Activated CD4-positive, alpha-beta T cell treated with anti-CD3 and anti-CD28 coated beads, Interleukin-2, amount 50 U/mL, for 16 hours (primary cell): ENCODE measurements around the gene TCF4.

Source experiments
- DNase-seq: peaks from one replicate; pipeline ENCODE4 v3.0.0-alpha.2; 2020

TCF4 gene

DNA sequence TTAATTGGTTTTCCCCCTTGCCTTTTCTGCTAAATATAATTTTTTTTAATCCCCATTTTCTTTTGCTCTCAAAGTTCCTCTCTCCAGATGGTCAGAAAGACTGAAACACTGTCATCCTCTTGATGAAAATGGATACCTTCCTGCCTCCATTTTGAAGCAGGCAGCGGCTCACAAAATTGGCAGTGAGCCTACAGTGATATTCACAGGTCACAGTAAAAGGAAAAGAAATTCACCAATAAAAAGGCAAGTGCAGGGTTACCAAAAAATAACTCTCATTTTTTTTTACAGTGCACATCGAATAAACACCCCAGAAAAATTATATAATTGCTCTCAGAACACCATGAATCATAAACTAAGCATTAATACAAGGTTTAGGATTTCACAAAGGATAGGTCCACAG is 307.5 kb downstream of the TCF4 start:
- DNase-seq = no peak

DNA sequence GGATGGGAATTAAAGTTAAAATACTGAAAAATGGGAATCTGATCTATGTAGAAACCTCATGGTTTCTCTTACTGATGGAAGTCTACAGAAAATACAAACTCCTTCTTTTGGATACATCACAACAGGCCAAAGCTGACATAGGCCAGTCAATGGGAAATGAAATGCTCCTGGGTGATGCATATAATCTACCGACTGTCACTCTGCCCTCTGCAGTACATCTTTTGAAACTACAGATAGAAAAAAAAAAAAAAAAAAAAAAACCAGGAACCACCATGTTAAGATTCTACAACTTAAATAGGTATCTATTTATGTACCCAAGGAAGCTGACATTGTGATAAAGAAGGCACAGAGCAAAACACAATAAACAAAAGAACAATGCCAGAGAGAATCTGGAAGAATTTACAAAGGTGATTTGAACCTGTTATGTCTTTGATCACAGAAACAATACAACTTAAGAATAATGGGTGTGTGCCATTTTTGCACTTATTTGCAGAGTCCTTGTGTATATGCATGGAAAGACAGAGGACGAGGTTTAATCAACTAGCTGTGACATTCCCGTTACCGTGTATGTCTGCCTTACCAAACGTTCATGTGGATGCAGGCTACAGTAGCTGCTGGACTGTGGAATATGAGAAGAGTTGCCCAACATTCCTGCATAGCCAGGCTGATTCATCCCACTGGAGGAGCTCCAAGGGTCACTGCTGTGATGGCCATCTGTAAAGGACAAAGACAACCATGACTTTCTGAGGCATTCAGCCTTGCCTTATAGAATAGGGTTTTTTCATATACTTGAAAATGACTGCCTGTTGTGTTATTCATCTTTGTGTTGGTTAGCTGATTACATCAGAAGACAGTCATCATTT is 312.7 kb downstream of the TCF4 start:
- DNase-seq = no peak

DNA sequence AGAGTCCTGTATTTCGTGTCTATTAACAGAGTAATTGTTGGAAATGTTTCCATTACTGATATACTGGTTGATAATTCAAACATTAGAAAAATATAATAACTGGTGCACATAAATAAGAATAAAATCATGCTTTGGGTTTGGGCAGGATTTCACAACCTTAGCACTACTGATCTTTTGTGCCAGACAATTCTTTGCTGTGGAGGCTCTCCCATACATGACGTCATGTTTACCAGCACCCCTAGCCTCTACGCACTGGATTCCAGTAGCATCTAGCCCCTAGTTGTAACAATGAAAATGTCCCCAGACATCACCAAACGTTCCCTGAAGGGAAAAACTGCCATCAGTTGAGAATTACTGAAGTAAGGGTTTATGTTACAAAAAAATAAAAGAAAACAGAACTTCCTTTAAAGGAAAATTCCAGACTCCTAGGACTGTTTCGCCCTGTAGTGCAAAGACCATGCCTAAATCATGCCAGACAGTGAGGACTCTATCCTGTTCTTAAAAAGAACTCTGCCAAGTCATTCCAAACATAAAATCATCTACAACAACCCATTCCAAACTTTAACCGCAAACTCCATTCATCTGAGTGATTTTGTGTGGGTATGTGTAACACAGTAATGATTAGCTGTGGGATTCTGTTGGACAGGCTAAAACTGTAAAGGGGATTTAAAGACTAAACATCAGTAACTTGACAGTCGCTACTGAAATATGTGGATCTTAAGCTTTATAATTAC is 315.3 kb downstream of the TCF4 start:
- DNase-seq = no peak

DNA sequence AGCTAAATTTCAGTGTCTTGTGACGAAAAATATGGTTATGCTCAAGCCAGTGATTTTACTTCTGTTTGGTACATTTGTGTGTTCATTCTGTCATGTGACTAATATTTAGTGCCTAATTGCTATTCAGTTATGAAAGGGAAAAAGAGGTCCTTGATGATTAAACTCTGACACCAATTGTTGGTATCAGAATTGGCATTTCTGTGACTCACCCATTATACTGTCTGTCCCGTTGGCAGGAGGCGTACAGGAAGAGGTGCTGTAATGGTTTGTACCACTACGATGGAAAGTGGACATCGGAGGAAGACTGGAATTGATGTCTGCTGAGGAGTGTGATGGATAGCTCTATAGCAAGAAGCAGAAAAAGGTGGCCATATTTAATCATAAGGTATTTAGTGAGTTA is 318.4 kb downstream of the TCF4 start:
- no peak for DNase-seq

DNA sequence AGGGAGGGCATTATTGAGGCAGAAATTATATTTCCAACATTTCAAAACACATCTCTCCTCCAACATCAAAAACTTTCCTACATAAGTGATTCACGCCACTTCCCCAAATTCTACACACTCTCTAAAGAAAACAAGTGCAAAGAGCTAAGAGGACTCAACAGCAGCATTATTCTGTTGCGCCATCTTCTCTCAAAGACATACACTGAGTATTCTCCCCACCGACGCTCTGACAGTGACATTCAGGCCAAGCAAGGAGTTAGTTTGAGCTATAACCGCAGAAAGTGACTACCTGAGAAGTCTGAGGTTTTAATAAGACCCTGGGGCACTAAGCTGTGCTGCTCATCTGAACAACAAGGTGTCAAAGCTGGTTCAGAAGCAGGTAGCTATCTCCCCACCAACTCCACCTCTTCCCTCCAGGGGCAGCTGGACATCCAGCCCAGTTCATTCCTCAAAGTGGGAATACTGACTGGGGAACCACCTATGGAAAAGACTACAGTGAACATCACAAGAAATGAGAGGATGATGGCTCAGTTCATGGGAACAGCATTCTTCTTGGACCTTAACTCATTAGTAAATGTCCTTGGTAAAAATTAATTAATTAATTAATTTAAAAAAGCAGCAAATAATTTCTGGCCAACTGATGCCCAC is 319.2 kb downstream of the TCF4 start:
- DNase-seq = no peak

DNA sequence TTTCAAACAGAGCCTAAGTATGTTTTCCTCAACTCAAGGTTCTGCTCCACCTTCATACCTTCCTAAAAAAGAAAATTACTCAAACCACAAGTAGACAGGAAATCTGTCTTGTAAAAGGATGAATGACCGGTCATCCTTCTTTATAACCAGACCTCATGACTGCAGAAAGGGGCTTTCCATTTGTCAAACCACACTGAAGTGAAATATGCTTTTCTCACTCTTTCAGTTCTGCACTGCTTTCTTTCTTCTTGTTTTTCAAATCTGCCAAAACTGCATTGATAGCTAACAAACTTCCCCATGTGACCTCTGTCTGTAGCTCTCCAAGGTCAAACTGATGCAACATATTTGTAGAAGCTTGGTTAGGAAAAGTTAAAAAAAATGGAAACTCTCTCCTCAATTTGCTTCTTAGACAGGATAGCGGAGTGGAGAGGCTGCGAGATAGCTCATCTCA is 319.8 kb downstream of the TCF4 start:
- peak; percentile 45 for DNase-seq

DNA sequence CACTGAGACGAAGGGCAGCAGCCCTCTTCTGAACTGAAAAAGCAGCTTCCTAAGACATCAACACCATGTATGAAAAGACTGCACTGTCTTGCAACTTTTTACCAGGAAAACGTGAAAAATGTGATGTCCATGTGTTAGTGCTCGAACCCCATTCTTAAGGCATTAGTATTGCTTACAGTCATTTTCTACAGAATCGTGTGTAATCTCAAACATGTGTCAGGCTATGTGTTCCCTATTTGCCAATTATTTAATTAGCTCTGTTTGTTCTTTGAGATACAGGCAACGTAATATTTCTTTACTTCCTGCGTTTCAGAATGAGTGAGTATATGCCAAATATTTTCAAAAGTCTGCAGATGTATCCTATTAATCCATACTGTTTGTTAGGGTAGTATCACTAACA is 321.0 kb downstream of the TCF4 start:
- DNase-seq = no peak

DNA sequence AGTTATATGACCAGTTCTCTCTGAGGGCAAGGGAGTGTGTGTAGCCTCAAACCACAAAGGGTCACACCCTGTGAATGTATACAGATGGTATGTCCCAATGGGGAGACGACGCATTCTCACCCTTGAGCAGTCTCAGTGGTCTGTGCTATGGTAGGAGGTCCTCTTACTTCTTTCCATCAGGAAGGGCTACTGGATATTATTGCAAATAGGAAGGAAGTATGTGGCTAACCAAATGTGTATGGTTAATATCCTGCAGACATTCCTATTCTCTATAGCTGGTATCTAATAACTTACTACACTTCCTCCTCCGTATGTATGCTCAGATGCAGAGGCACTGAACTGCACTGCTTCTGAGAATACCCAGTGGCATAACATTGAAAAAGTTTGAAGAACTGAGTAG is 322.0 kb downstream of the TCF4 start:
- no peak for DNase-seq

DNA sequence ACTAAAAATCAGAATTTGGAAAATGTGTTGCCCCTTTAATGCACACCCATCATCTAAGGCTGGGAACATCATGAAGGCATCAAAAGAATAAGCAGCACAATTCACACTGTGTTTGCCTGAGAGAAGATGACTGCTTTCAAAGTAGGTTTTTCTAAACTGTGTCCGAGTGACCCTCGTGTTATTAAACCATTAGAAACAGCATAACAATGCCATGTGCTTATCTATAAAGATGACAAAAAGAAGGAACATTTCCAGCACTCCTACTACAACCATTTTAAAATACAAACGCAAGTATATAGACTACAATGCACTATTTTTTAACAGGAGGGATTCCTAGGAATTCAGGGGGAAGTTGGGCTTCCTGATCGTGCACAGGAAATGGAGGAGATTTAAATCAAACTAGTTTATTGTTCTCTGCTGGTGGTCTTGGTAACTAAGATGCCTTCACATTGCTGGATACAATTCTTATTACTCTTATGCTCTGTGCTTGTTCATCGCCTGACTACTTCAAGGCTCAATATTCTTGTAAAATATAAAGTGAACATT is 322.8 kb downstream of the TCF4 start:
- DNase-seq = no peak

DNA sequence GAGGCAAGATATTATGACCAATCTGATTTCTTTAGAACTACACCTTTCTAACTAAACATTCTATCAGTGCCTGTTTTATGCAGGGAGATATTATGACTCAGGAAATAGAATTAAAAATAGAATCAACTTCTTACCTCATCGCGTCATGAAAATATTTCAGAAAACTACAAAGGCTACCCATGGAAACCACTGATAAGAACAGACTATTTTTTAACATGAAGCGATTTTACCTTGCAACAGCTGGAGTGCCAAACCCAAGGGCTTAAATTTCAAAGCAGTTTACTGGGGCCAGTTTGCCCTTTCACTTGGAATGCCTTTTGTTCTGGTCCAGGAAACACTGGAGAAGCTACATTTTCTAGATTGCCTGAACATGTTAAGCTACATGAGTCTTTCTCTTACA is 323.9 kb downstream of the TCF4 start:
- DNase-seq = no peak

DNA sequence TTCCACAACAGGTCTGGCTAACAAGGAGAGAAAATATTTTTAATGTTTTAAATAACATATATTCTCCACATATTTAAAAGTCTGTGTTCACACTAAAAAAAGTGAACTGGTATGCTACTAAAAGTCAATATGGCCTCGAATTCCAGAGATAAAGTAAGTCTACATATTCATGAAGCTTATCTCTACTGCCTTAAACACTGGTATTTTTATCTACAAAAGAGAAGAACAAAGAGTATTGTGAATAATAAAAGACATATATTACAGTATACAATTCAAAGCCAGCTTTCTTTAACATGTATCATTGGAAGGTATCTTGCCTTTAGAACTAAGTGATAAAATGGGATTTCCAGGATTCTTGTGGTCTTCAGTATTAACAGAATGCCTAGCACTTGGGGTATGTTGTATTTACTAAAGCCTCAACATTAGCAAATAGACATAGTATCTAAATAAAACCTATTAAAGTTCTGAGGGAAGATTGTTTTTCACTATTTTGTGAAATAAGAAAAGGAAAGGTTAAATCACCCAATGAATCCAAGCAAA is 325.9 kb downstream of the TCF4 start:
- DNase-seq = no peak

DNA sequence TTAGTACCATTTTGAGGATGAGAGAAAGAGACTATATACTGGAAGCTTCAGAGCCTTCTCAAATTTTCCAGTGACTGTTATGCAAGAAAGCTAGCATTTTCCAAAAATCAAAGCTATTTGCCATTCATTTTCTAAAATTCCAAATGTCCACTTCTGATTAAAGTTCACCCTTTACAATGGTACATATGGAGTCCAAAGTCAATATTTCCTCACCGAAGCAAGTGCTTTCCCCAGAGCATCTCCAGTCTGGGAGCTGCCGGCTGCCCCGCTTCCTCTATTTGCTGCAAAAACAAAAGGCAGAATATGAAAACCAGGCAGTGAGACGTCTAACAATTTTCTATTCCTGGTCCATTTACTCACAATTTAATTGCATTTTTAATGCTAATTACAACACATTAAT is 326.7 kb downstream of the TCF4 start:
- no peak for DNase-seq

DNA sequence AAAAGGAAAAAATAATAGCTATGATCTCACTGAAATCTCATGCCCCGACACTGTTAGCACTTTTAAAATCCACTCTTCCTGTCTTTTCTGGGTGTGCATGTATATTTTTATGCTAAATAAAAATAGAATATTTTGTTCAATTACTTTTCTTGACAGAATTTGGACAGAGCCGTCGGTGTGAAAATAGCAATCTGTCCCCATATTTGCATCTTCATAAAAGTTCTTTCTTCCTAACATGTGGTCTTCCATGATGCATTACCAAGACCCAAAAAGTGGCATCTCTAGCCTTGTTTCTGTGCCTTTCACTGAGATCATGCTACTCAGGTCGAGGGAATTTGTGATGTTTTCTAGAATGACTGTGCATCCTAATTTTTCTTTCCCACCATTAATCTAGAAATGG is 329.9 kb downstream of the TCF4 start:
- no peak for DNase-seq

DNA sequence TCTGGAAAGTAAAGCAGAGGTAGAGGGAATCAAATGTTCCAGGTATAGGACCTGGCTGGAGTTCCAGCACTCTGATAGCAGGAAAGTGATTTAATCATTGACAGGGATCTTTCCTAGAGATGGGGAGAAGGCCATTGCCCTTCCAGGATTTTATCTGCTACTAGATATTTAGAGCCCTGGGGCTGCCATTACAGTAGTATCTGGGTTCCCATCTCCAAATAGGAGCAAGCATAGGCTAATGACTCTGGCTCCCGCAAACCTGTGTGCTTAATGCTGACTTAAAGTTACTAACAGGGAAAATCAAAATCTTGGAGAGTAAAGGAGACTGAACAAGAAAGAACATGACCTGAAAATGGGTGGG is 331.1 kb downstream of the TCF4 start:
- DNase-seq = no peak

DNA sequence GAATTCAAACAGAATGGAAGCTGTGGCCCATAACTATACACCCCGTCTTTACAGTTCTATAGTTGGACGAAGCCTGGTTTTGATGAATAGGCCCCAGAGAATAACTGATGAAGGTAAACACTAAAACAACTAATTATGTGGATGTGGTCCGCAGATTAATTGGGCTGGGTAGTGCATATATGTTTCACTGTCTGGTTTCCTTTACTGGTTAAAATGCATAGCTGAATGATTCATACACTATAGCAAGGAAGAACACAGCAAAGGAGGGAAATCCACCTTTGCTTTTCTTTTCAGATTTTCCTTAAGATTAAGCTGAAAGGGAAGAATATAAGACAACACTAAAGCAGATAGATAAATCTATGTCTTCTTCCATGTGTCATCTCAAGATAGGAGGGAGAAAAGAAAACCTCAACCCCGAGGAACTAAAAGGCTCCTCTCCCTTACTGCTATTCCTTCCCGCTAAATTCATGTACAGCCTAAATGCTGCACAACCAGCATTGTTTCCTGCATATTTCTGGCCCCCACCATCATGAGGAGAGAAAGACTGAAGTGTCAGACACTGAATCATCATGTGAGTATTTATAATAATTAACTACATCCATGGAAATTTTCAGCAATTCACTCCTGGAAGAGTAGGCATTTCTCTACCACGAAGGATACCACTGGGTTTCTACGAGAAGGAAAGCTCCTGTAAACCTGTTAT is 331.6 kb downstream of the TCF4 start:
- DNase-seq = no peak

DNA sequence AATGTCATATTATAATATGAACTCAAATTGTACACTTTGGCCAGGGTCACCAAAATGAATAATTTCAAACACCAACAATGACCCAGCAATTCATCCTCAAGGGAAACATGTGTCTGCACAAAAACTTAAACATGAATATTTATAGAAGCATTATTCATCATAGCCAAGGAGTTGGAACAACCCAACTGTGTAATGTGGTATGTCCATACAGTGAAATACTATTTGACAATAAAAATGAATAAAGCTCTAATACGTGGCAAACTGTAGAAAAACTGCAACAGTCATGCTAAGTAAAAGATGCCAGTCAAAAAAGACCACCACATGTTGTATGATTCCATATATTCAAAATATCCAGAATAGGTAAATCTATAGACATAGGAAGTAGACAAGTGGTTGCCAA is 334.2 kb downstream of the TCF4 start:
- no peak for DNase-seq

DNA sequence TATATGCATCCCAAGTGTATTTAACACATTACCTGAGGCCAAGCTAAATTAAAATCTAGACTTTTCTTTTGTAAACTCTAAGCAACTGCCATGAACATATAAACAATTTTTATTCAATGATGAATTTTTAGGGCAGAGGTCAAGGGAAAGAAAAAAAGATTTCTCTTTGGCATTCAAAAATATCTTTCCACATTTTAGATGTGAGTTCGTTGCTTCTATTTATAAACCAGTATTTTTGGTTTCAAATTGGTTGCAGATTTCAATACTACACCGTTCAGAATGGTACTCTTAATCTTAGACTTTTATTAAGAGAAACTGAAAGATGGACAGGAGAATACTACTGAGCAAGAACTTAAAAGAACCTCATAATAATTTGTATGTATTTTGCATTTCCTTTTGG is 335.1 kb downstream of the TCF4 start:
- DNase-seq = no peak

DNA sequence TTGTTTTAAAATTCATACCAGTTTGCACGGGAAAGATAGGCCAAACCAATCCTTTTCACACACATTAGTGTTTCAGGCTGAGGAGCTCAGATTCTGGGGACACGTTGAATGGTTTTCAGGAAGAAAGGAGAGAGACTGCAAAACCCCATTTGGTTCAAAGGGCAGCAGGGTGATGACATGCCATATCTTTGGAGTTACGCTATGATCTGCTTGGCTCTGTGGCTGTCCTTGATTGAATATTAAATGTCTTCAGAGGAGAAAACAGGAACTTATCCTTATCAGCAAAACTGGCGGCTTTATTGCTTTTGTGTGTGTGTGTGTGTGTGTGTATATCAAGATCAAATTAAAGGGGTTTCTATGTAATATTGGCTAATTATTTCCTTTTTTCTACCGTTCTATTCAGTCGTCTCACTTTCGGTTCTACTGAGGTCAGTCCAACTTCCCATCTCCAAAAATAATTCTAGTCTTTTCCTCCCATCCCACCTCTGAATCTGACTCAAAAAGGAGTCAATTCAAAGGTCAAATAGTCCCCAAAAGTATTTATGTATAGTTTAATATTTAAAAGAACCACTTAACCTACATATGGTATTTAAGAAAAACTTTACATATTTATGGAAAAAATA is 335.8 kb downstream of the TCF4 start:
- DNase-seq = no peak

DNA sequence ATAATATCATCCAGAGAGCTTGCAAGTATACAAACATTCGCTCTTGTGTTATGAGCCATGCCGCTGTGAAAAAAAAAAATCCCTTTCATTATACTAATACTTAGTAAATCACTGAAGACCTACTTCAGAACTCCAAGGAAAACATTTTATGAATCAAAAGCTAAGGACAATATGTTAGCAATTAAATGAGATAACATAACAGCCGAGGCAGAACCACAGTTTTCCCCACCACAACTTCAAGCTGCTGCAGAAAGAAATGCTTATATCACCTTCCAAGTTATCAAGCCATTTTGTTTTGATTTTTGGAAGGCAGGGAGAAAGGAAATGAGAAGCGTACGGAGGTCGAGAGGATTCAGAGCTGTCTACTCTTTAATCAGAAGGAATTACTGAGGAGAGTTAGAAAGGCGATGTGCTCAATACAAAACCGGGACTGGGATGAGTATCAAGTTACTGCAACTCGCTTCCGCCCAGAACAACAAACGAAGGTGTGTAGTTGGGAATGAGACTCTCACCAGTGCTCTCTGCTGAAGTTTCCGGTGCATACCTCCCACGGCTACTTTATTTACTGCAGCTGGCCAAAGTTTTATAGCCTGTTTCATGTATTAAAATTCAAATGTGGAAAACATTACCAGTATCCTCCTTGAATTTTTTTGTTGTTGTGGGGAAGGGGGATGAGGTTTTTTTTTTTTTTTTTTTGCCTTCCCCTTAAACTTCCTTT is 336.6 kb downstream of the TCF4 start:
- DNase-seq = no peak

DNA sequence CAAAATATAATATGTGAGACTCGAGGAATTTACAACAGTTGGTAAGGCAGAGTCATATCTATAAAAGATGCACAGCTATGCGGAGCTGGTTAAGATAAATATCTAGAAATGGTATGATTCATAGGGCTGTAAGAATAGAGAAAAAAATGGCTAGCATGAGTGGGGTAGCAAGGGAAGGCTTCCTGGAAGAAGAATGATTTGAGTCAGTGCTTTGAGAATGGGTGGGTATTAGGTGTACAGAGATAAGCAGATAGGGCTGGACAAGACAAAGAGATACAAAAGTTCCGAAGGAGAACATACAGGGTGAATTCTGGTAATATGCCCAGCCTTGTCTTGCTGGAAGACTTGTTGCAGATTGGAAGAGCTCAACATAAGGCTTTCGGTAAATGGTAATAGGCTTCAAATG is 337.2 kb downstream of the TCF4 start:
- DNase-seq = peak; percentile 85

DNA sequence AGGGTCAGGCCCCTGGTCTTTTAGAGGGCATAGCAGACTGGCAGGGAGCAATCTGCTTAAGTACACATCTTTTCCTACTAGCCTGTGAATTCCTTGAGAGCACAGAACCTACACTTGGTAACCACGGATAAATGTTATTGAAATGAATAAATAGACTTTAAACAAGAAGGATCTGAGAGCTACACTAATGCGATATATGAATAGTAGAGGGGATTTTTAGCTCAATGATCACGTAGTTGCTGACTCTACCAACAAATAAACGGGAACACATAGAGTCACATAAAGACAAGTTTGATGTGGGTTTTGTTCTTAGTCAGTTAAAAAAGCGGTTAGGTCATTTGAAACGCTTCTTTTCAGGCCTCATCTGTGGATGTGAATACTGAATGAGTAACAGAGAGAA is 338.4 kb downstream of the TCF4 start:
- DNase-seq = peak; percentile 78

DNA sequence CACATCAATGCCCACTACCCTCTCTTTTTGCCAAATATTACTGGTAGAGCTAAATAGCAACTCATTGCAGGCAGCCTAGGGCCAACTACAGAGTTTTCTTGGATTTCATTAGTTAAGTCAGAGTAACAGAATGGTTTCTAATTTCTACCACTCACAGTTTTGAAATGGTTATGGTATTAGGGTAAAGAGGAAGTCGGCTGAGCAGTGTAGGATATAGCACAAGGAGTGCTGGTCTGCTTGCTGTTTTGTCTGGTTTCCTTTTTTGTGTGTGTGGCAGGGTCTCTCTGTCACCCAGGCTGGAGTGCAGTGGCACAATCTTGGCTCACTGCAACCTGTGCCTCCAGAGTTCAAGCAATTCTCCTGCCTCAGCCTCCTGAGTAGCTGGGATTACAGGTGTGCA is 339.5 kb downstream of the TCF4 start:
- no peak for DNase-seq
